CD4-positive, alpha-beta T cell treated with Interleukin-6 at 100 ng/mL for 8 hours (primary cell): Measurements from ENCODE around the gene TCHH.

Experiments used
- DNase-seq: peaks from one replicate; pipeline ENCODE4 v3.0.0-alpha.2; 2020; ENCODE audit warnings: mixed read lengths, low spot score

TCHH gene

GRCh38 chr1:152067150-152067549, 48.1 kb downstream of the TCHH start:
- DNase-seq: no peak

GRCh38 chr1:152061952-152062351, 53.3 kb downstream of the TCHH start:
- DNase-seq: no peak
